WERI-Rb-1 (cell line): ENCODE measurements around the gene COG3.

Source experiments
- DNase-seq: peaks from one replicate; pipeline ENCODE4 v3.0.0-alpha.2; 2020
- H3K27ac ChIP-seq: fragments of 250-450 bp; sonication (Bioruptor Pico); 2 replicates; pipeline ENCODE4 v1.5.1; 2020; ENCODE audit warnings: mild to moderate bottlenecking, moderate library complexity
- H3K27me3 ChIP-seq: fragments of 250-450 bp; sonication (Bioruptor Pico); 2 replicates; pipeline ENCODE4 v1.5.1; 2021; ENCODE audit warnings: mild to moderate bottlenecking, low read depth, moderate library complexity; ENCODE audit not compliant: insufficient read depth, severe bottlenecking
- H3K36me3 ChIP-seq: fragments of 250-450 bp; sonication (Bioruptor Pico); 2 replicates; pipeline ENCODE4 v1.5.1; 2020; ENCODE audit warnings: mild to moderate bottlenecking, moderate library complexity
- H3K4me3 ChIP-seq: 2 replicates; pipeline ENCODE4 v1.5.1; 2011; ENCODE audit warnings: low read depth, mild to moderate bottlenecking, control low read depth, low read length
- H3K9me3 ChIP-seq: fragments of 250-450 bp; sonication (Bioruptor Pico); 2 replicates; pipeline ENCODE4 v1.5.1; 2021; ENCODE audit warnings: mild to moderate bottlenecking, moderate library complexity; ENCODE audit not compliant: severe bottlenecking
- TF ChIP-seq, protein P1 (sequence below): IDR thresholded peaks from 2 replicates; pipeline ENCODE4 v1.5.1; 2011; ENCODE audit warnings: low read depth, mild to moderate bottlenecking, control low read depth, inconsistent platforms, low read length

The COG3 gene

DNA sequence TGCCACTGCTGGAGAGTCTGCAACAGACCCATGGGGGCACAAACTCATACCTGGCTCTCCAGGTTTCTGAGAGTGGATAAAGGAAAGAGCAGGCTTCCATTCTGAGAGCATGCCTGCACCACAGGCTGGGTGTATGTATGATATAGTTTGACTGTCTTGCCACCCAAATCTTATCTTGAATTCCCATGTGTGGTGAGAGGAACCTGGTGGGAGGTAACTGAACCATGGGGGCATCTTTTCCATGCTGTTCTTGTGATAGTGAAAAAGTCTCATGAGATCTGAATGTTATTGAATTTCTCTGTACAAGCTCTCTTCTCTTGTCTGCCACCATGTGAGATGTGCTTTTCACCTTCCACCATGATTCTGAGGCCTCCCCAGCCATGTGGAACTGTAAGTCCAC lies 100.6 kb downstream of the COG3 start:
- Histone ChIP-seq H3K4me3 (no peak overlapping the region), H3K27me3 (peaks cover 5% of the 10 kb centered on the region), H3K27ac (no peak overlapping the region), H3K9me3 (peaks cover 8% of the 10 kb centered on the region), H3K36me3 (no peaks in the 10 kb centered on the region)
- DNase-seq = no peak
- TF ChIP-seq, protein P1, sequence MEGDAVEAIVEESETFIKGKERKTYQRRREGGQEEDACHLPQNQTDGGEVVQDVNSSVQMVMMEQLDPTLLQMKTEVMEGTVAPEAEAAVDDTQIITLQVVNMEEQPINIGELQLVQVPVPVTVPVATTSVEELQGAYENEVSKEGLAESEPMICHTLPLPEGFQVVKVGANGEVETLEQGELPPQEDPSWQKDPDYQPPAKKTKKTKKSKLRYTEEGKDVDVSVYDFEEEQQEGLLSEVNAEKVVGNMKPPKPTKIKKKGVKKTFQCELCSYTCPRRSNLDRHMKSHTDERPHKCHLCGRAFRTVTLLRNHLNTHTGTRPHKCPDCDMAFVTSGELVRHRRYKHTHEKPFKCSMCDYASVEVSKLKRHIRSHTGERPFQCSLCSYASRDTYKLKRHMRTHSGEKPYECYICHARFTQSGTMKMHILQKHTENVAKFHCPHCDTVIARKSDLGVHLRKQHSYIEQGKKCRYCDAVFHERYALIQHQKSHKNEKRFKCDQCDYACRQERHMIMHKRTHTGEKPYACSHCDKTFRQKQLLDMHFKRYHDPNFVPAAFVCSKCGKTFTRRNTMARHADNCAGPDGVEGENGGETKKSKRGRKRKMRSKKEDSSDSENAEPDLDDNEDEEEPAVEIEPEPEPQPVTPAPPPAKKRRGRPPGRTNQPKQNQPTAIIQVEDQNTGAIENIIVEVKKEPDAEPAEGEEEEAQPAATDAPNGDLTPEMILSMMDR = no peak

DNA sequence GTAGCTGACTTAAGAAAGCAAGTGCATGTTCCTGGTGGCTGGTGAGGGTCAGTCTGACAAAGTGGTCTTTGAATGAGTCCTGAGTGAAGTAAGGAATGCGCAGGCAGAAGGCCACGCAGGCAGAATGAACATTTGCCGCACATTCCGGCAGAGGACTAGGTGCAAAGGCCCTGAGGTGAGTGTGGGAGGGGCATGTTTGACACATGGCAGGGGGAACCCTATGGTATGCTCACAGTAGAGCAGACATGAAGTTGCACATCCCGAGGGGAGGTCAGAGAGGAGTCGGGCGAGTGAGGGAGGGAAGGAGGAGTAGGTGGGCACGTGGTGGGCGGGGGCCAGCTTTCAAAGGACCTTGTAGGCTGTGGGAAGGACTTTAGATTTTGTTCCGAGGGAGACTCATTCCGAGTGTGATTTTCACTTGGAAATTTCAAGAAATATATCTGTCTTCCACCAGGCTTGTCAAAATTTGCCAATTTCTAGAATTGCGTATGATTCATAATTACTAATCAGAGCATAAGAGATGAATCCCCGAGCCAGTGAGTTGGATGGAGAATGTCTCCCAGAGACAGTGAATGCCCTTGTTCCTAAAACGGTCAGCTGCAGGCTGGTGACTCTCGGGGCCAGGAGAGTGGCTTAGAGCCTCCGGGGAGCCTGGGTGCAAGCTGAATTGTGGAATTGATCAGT lies 110.5 kb downstream of the COG3 start:
- H3K9me3 ChIP-seq = no peaks in the 10 kb centered on the region
- peaks cover 20% of the 10 kb centered on the region for H3K27me3 ChIP-seq
- DNase-seq = no peak

DNA sequence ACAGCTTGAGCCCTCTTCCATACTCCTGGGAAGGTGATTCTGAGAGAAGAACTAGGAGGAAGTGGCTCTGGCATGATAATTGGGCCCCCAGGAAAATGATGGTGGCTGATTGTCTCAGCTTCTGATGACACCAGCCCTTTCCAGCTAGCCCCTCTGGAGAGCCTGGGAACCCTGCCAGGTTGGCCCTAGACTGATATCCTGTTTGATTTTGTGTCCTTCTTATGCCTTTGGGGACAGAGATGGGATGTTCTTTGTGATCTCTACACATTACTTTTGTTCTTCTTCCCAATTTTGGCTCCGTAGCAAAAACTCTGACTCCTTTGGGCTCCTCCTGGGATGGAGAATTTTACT lies 111.1 kb downstream of the COG3 start:
- Histone ChIP-seq H3K27ac (no peak overlapping the region), H3K4me3 (no peak overlapping the region), H3K9me3 (no peaks in the 10 kb centered on the region), H3K27me3 (peaks cover 25% of the 10 kb centered on the region), H3K36me3 (no peaks in the 10 kb centered on the region)
- TF ChIP-seq, protein P1 = no peak
- DNase-seq = no peak

More for the DNA sequence above, 110.5 kb downstream of the COG3 start:
- Histone ChIP-seq H3K4me3 (no peak overlapping the region), H3K27ac (no peak overlapping the region), H3K36me3 (no peaks in the 10 kb centered on the region)
- TF ChIP-seq, protein P1 = no peak

DNA sequence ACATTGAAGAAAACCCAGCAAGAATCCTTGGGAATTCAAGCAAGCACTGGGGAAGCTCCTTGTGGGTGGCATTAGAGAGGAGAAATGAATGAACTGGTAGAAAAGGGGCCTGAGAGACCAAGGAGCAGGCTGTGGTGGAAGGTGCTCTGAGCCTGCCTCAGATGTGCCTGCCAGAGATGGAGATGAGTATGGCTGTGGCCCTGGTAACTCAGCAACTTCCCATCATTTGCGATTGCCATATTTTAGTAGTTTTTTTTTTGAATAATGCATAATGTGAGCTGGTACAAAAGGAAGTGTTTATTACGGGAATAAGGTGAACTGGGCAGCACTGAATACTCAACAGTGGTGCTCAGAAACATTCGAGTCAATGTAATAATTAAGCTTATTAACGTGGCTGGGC lies 111.7 kb downstream of the COG3 start:
- no peak for DNase-seq
- H3K36me3 ChIP-seq = no peaks in the 10 kb centered on the region
- no peak overlapping the region for H3K27ac ChIP-seq
- TF ChIP-seq, protein P1 = no peak
- H3K9me3 ChIP-seq = no peaks in the 10 kb centered on the region
- H3K27me3 ChIP-seq = peaks cover 25% of the 10 kb centered on the region
- H3K4me3 ChIP-seq = no peak overlapping the region

DNA sequence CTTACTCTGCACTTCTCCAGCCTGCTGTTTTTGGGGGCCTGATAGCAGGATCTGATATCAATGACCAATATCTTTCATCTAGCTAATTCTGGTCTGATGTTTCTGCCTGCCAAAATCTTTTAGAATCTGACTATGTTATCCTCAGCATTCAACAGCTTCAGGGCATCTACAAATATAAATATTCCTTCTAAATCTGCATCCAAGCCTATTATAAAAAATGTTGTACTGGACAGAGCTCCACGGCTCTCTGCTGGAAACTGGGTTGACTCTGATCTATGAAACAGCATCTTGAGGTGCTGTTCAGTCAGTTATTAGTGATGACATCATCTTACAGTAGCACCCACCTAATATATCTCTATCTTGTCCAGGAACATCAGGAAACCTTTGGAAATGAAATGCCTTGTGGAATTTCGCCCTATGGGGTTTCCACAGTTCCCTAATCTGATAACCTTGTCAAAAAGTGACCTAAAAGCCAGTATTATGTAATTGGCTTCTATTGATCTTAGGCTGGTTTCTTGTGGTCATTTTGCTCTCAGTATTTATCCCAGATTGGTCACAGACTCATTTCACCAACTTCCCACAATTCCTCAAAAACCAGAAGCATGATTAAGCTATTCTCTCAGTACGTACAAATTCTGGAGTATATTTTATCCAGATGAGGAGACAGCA lies 117.8 kb downstream of the COG3 start:
- H3K36me3 ChIP-seq = no peaks in the 10 kb centered on the region
- H3K4me3 ChIP-seq = no peak overlapping the region
- H3K9me3 ChIP-seq = no peaks in the 10 kb centered on the region
- TF ChIP-seq, protein P1 = no peak
- no peak overlapping the region for H3K27ac ChIP-seq
- DNase-seq = no peak
- H3K27me3 ChIP-seq = peaks cover 10% of the 10 kb centered on the region
